CD14-positive monocyte (primary cell): ENCODE measurements around the gene NTM. TPM values are rescaled to one million over a fixed set of nuclear protein-coding genes. Genes with fewer than 3 reads are reported as not detected.

Experiments used
- DNase-seq, 3 donors: peaks; one replicate each; pipeline ENCODE4 v3.0.0-alpha.2; 2011 to 2022
- H2AFZ ChIP-seq: 2 replicates; pipeline ENCODE4 v1.6.0; 2012; ENCODE audit warnings: mild to moderate bottlenecking, low read depth, low read length, inconsistent platforms; ENCODE audit not compliant: insufficient read depth, poor library complexity, severe bottlenecking
- H3K27ac ChIP-seq, 2 donors: 1 replicate in 1 of 2; 2 replicates in 1 of 2; pipeline ENCODE4 v1.5.1; 2012 to 2013; ENCODE audit warnings: low read length in 2 of 2, control low read depth in 1 of 2, inconsistent platforms in 1 of 2, low read depth in 1 of 2, mild to moderate bottlenecking in 1 of 2
- H3K27me3 ChIP-seq, 2 donors: one replicate each; pipeline versions ENCODE4 v1.6.0 to v1.6.1; 2011 to 2013; ENCODE audit warnings: low read length in 2 of 2; ENCODE audit not compliant: control insufficient read depth in 2 of 2, insufficient read depth in 2 of 2
- H3K36me3 ChIP-seq, 2 donors: replicated peaks in 1 of 2; 1 replicate in 1 of 2; 2 replicates in 1 of 2; pipeline versions ENCODE4 v1.5.1 to v1.6.1; 2012 to 2013; ENCODE audit warnings: low read length in 2 of 2, control low read depth in 1 of 2, inconsistent platforms in 1 of 2, mild to moderate bottlenecking in 1 of 2; ENCODE audit not compliant: insufficient read depth in 2 of 2, control insufficient read depth in 1 of 2
- H3K4me1 ChIP-seq, 2 donors: 1 replicate in 1 of 2; 2 replicates in 1 of 2; pipeline versions ENCODE4 v1.5.1 to v1.6.1; 2012 to 2013; ENCODE audit warnings: low read length in 2 of 2, control low read depth in 1 of 2, inconsistent platforms in 1 of 2, mild to moderate bottlenecking in 1 of 2, moderate library complexity in 1 of 2; ENCODE audit not compliant: insufficient read depth in 2 of 2, control insufficient read depth in 1 of 2
- H3K4me2 ChIP-seq: replicated peaks from 2 replicates; pipeline ENCODE3; 2012; ENCODE audit warnings: low read length, moderate library complexity, mild to moderate bottlenecking; ENCODE audit not compliant: poor library complexity, severe bottlenecking; ENCODE audit errors: extremely low read depth
- H3K4me3 ChIP-seq, 3 experiments: fragments of 200-600 bp in 1 of 3; sonication (generic) in 1 of 3; replicated peaks in 1 of 3; 1 replicate in 2 of 3; 2 replicates in 1 of 3; pipeline ENCODE4 v1.5.1; 2011 to 2013; ENCODE audit warnings: low read length in 3 of 3, mild to moderate bottlenecking in 3 of 3, control low read depth in 2 of 3, low read depth in 2 of 3, inconsistent platforms in 1 of 3, moderate library complexity in 1 of 3
- H3K79me2 ChIP-seq: 2 replicates; pipeline ENCODE4 v1.6.0; 2012; ENCODE audit warnings: mild to moderate bottlenecking, control low read depth, inconsistent platforms, low read length, moderate library complexity; ENCODE audit not compliant: insufficient read depth
- H3K9ac ChIP-seq: 2 replicates; pipeline ENCODE4 v1.6.0; 2017; ENCODE audit warnings: low read length, mild to moderate bottlenecking; ENCODE audit not compliant: insufficient read depth, poor library complexity, severe bottlenecking
- H3K9me3 ChIP-seq, 2 donors: replicated peaks in 1 of 2; 1 replicate in 1 of 2; 2 replicates in 1 of 2; pipeline versions ENCODE4 v1.5.1 to v1.6.1; 2012 to 2013; ENCODE audit warnings: low read length in 2 of 2, control low read depth in 1 of 2; ENCODE audit not compliant: control insufficient read depth in 1 of 2, insufficient read depth in 1 of 2
- H4K20me1 ChIP-seq: 2 replicates; pipeline ENCODE4 v1.6.0; 2012; ENCODE audit warnings: mild to moderate bottlenecking, low read length, control low read depth, moderate library complexity; ENCODE audit not compliant: insufficient read depth
- H3K27ac Mint-ChIP-seq, 7 donors: one replicate each; pipeline ENCODE4 v1.8.0; 2020; ENCODE audit warnings: mild to moderate bottlenecking in 7 of 7, mixed read lengths in 7 of 7, moderate library complexity in 6 of 7, inconsistent platforms in 2 of 7
- H3K27me3 Mint-ChIP-seq, 3 donors: one replicate each; pipeline ENCODE4 v1.8.0; 2021 to 2022; ENCODE audit warnings: low read depth in 3 of 3, mild to moderate bottlenecking in 3 of 3, mixed read lengths in 3 of 3, moderate library complexity in 3 of 3, inconsistent platforms in 1 of 3
- H3K36me3 Mint-ChIP-seq, 2 donors: one replicate each; pipeline ENCODE4 v1.8.0; 2020; ENCODE audit warnings: mixed read lengths in 2 of 2, inconsistent platforms in 1 of 2, mild to moderate bottlenecking in 1 of 2
- H3K4me1 Mint-ChIP-seq: one replicate; pipeline ENCODE4 v1.8.0; 2020; ENCODE audit warnings: mild to moderate bottlenecking, mixed read lengths
- H3K4me3 Mint-ChIP-seq, 2 donors: one replicate each; pipeline ENCODE4 v1.8.0; 2020; ENCODE audit warnings: mild to moderate bottlenecking in 2 of 2, mixed read lengths in 2 of 2, moderate library complexity in 1 of 2
- H3K9me3 Mint-ChIP-seq, 7 donors: one replicate each; pipeline ENCODE4 v1.8.0; 2020 to 2022; ENCODE audit warnings: mixed read lengths in 7 of 7, mild to moderate bottlenecking in 6 of 7, moderate library complexity in 6 of 7, inconsistent platforms in 2 of 7
- WGBS: methylation state at CpG from one replicate; pipeline ENCODE4 v1.1.5; 2013; ENCODE audit warnings: missing lambda C conversion rate; ENCODE audit not compliant: insufficient coverage; 5-methylcytosine and 5-hydroxymethylcytosine counted together
- intact Hi-C, 2 donors: fragments of 100-400 bp; cut with micrococcal nuclease; formaldehyde crosslinking; loops; one replicate each; pipeline versions ENCODE4 v1.15.0 to v1.15.1; 2023
- polyA plus RNA-seq, 3 donors: library from polyadenylated mRNA; depleted of rRNA in 1 of 3; unstranded in 2 of 3; stranded (reverse) in 1 of 3; fragments of 300-500 nt in 2 of 3; fragments of >200 nt in 1 of 3; fragmentation: Illumina TruSeq in 2 of 3; gene quantifications; 1 replicate in 2 of 3; 2 replicates in 1 of 3; pipeline ENCODE4 v1.2.3, GENCODE V29; 2012 to 2021
- TF ChIP-seq, protein P1 (sequence below): fragments of 200-600 bp; IDR thresholded peaks from one replicate; pipeline ENCODE4 v1.8.0; 2022; ENCODE audit warnings: antibody characterized with exemption, mild to moderate bottlenecking

The NTM gene
- polyA plus RNA-seq, 3 donors = not detected

DNA sequence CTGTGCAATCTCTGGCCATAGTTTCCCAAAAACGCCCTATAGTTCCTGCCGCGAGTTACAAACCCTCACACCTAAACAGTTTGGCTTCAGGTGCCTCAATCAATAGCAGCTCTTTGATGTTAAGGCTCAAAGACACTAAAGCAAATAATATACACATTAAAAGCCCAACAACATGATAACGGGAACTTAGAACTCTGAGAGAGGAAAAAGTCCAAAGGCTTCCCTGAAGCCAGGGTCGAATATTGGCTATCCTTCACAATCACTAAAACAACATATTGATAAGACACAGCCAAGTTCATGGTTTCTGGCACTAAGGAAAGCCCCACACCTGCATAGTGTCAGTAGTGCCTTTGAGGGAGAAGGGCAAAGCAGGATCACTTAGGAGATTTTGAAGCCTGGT, 54.9 kb downstream of the NTM start:
- H4K20me1 ChIP-seq = no peaks in the 10 kb centered on the region
- no peaks in the 10 kb centered on the region for H3K79me2 ChIP-seq
- no peaks in the 10 kb centered on the region for H3K27me3 ChIP-seq
- H3K4me1 ChIP-seq = peaks cover 0 to 2% of the 10 kb centered on the region in 2 donors
- no peak overlapping the region for H2AFZ ChIP-seq
- Mint-ChIP-seq H3K27ac (no peak overlapping the region), H3K4me1 (peaks cover 3% of the 10 kb centered on the region), H3K36me3 (no peaks in the 10 kb centered on the region), H3K27me3 (peaks cover 1 to 8% (median 4%) of the 10 kb centered on the region in 3 donors), H3K9me3 (peaks cover 0 to 7% (median 0%) of the 10 kb centered on the region in 7 donors), H3K4me3 (no peak overlapping the region)
- DNase-seq = no peak
- H3K36me3 ChIP-seq = no peaks in the 10 kb centered on the region
- intact Hi-C loops = no loop called here
- no peaks in the 10 kb centered on the region for H3K9me3 ChIP-seq
- WGBS = 91% methylated on average over 4 of the region's 5 CpGs
- H3K4me3 ChIP-seq = no peak overlapping the region
- TF ChIP-seq, protein P1, sequence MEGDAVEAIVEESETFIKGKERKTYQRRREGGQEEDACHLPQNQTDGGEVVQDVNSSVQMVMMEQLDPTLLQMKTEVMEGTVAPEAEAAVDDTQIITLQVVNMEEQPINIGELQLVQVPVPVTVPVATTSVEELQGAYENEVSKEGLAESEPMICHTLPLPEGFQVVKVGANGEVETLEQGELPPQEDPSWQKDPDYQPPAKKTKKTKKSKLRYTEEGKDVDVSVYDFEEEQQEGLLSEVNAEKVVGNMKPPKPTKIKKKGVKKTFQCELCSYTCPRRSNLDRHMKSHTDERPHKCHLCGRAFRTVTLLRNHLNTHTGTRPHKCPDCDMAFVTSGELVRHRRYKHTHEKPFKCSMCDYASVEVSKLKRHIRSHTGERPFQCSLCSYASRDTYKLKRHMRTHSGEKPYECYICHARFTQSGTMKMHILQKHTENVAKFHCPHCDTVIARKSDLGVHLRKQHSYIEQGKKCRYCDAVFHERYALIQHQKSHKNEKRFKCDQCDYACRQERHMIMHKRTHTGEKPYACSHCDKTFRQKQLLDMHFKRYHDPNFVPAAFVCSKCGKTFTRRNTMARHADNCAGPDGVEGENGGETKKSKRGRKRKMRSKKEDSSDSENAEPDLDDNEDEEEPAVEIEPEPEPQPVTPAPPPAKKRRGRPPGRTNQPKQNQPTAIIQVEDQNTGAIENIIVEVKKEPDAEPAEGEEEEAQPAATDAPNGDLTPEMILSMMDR = no peak
- H3K27ac ChIP-seq = no peak overlapping the region
- no peak overlapping the region for H3K9ac ChIP-seq
- no peak overlapping the region for H3K4me2 ChIP-seq

DNA sequence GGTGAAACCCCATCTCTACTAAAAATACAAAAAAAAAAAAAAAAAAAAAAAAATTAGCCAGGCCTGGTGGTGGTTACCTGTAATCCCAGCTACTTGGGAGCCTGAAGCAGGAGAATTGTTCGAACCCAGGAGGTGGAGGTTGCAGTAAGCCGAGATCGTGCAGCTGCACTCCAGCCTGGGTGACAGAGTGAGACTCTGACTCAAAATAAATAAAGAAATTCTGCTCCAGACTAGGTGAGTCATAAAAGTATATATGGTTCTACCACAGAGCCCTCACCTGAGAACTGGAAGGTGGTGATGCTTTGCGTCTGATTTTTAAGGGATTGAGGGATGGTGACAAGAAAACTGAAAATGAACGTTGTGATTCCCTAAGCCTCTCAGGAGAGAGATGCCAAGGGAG, 58.4 kb downstream of the NTM start:
- intact Hi-C loops = no loop called here
- no peak overlapping the region for H3K4me2 ChIP-seq
- H3K9me3 Mint-ChIP-seq = peaks cover 0 to 7% (median 0%) of the 10 kb centered on the region in 7 donors
- no peak overlapping the region for H2AFZ ChIP-seq
- H3K27me3 ChIP-seq = no peaks in the 10 kb centered on the region
- no peak for DNase-seq
- H3K4me3 Mint-ChIP-seq = no peak overlapping the region
- no peaks in the 10 kb centered on the region for H3K9me3 ChIP-seq
- peaks cover 0 to 6% of the 10 kb centered on the region in 2 donors for H3K4me1 ChIP-seq
- H3K9ac ChIP-seq = no peak overlapping the region
- 92% methylated on average over 2 of the region's 5 CpGs for WGBS
- H3K36me3 Mint-ChIP-seq = no peaks in the 10 kb centered on the region
- peaks cover 10% of the 10 kb centered on the region for H3K4me1 Mint-ChIP-seq
- no peaks in the 10 kb centered on the region for H3K36me3 ChIP-seq
- no peaks in the 10 kb centered on the region for H4K20me1 ChIP-seq
- TF ChIP-seq, protein P1 = no peak
- no peak overlapping the region for H3K27ac Mint-ChIP-seq
- H3K79me2 ChIP-seq = no peaks in the 10 kb centered on the region
- no peak overlapping the region for H3K27ac ChIP-seq
- peaks cover 1 to 4% (median 3%) of the 10 kb centered on the region in 3 donors for H3K27me3 Mint-ChIP-seq
- no peak overlapping the region for H3K4me3 ChIP-seq
